ENCODE data around the gene SORL1. TPM values are rescaled to one million over a fixed set of nuclear protein-coding genes. Genes with fewer than 3 reads are reported as not detected.

Gene SORL1
- total RNA-seq, 1 donor from 2014 or later, result 46.0 TPM

- H3K27me3 Mint-ChIP-seq (ENCODE audit: insufficient read depth, low read depth), result no peaks in the 10 kb centered on the region
- peaks cover 10% of the 10 kb centered on the region for H3K36me3 Mint-ChIP-seq
- H4K20me1 ChIP-seq (ENCODE audit: low read depth), result no peaks in the 10 kb centered on the region
- H3K4me3 Mint-ChIP-seq, result no peak overlapping the region
- H3K79me2 ChIP-seq (ENCODE audit: low read depth), result no peaks in the 10 kb centered on the region
- H3F3A ChIP-seq (ENCODE audit: low read depth), result peaks cover 16% of the 10 kb centered on the region
- H3K36me3 ChIP-seq, result peaks cover 9% of the 10 kb centered on the region
- TF ChIP-seq EZH2phosphoT487 (IDR thresholded peaks at IDR 0.05) (no peak), CTCF (IDR thresholded peaks at IDR 0.05) (no peak), EZH2 (IDR thresholded peaks at IDR 0.05) (no peak)
- peaks cover 25% of the 10 kb centered on the region for H3K4me1 Mint-ChIP-seq
- H3K27ac Mint-ChIP-seq, result peak overlapping the region; percentile 10
- no peaks in the 10 kb centered on the region for H3K9me3 Mint-ChIP-seq
- H2AFZ ChIP-seq (replicated peaks), result no peak overlapping the region
- no peak overlapping the region for H3K4me3 ChIP-seq
- no peak for DNase-seq (ENCODE audit: low spot score)
- no peak overlapping the region for H3K4me2 ChIP-seq
- H3K9me3 ChIP-seq (ENCODE audit: low read depth), result no peaks in the 10 kb centered on the region
- H3K4me1 ChIP-seq, result peaks cover 18% of the 10 kb centered on the region
- no peak overlapping the region for H3K27ac ChIP-seq
- no peaks in the 10 kb centered on the region for H3K27me3 ChIP-seq
- no peak overlapping the region for H3K9ac ChIP-seq
Observed at GRCh38 chr11:121588747-121589146, 136.6 kb downstream of the SORL1 start.

- H3F3A ChIP-seq (ENCODE audit: low read depth), result peaks cover 16% of the 10 kb centered on the region
- Mint-ChIP-seq H3K9me3 (no peaks in the 10 kb centered on the region), H3K27ac (peak overlapping the region; percentile 46), H3K27me3 (ENCODE audit: insufficient read depth, low read depth) (no peaks in the 10 kb centered on the region), H3K4me3 (peak overlapping the region; percentile 60), H3K4me1 (peaks cover 25% of the 10 kb centered on the region), H3K36me3 (peaks cover 10% of the 10 kb centered on the region)
- H3K27ac ChIP-seq, result peak overlapping the region; percentile 69
- H3K9ac ChIP-seq, result no peak overlapping the region
- no peak for DNase-seq (ENCODE audit: low spot score)
- no peak overlapping the region for H2AFZ ChIP-seq (replicated peaks)
- no peak for TF ChIP-seq CTCF (IDR thresholded peaks at IDR 0.05)
- no peak for TF ChIP-seq EZH2 (IDR thresholded peaks at IDR 0.05)
- TF ChIP-seq EZH2phosphoT487 (IDR thresholded peaks at IDR 0.05), result no peak
- H3K9me3 ChIP-seq (ENCODE audit: low read depth), result no peaks in the 10 kb centered on the region
- H4K20me1 ChIP-seq (ENCODE audit: low read depth), result no peaks in the 10 kb centered on the region
- peaks cover 18% of the 10 kb centered on the region for H3K4me1 ChIP-seq
- no peaks in the 10 kb centered on the region for H3K79me2 ChIP-seq (ENCODE audit: low read depth)
- peaks cover 9% of the 10 kb centered on the region for H3K36me3 ChIP-seq
- H3K27me3 ChIP-seq, result no peaks in the 10 kb centered on the region
- H3K4me2 ChIP-seq, result peak overlapping the region; percentile 54
- H3K4me3 ChIP-seq, result no peak overlapping the region
Observed at GRCh38 chr11:121589946-121590537, 137.9 kb downstream of the SORL1 start.

GRCh38 chr11:121590772-121591404 is 138.8 kb downstream of the SORL1 start:
- Histone ChIP-seq H3K36me3 (peaks cover 9% of the 10 kb centered on the region), H3K9me3 (ENCODE audit: low read depth) (no peaks in the 10 kb centered on the region), H4K20me1 (ENCODE audit: low read depth) (no peaks in the 10 kb centered on the region), H3K9ac (no peak overlapping the region), H3F3A (ENCODE audit: low read depth) (peaks cover 16% of the 10 kb centered on the region), H3K27me3 (no peaks in the 10 kb centered on the region), H3K4me1 (peaks cover 18% of the 10 kb centered on the region), H2AFZ (replicated peaks) (no peak overlapping the region), H3K79me2 (ENCODE audit: low read depth) (no peaks in the 10 kb centered on the region), H3K4me2 (peak overlapping the region; percentile 54), H3K27ac (peak overlapping the region; percentile 69), H3K4me3 (no peak overlapping the region)
- no peak overlapping the region for H3K4me3 Mint-ChIP-seq
- no peak for DNase-seq (ENCODE audit: low spot score)
- H3K36me3 Mint-ChIP-seq, result peaks cover 10% of the 10 kb centered on the region
- H3K4me1 Mint-ChIP-seq, result peaks cover 25% of the 10 kb centered on the region
- peak overlapping the region; percentile 53 for H3K27ac Mint-ChIP-seq
- H3K27me3 Mint-ChIP-seq (ENCODE audit: insufficient read depth, low read depth), result no peaks in the 10 kb centered on the region
- TF ChIP-seq CTCF (IDR thresholded peaks at IDR 0.05), result no peak
- TF ChIP-seq EZH2phosphoT487 (IDR thresholded peaks at IDR 0.05), result no peak
- TF ChIP-seq EZH2 (IDR thresholded peaks at IDR 0.05), result no peak
- no peaks in the 10 kb centered on the region for H3K9me3 Mint-ChIP-seq
